Measurements from ENCODE around the gene PIWIL1.
A peak's percentile ranks its signal among the peaks of the same experiment; 100 is the strongest.

The PIWIL1 gene

DNA sequence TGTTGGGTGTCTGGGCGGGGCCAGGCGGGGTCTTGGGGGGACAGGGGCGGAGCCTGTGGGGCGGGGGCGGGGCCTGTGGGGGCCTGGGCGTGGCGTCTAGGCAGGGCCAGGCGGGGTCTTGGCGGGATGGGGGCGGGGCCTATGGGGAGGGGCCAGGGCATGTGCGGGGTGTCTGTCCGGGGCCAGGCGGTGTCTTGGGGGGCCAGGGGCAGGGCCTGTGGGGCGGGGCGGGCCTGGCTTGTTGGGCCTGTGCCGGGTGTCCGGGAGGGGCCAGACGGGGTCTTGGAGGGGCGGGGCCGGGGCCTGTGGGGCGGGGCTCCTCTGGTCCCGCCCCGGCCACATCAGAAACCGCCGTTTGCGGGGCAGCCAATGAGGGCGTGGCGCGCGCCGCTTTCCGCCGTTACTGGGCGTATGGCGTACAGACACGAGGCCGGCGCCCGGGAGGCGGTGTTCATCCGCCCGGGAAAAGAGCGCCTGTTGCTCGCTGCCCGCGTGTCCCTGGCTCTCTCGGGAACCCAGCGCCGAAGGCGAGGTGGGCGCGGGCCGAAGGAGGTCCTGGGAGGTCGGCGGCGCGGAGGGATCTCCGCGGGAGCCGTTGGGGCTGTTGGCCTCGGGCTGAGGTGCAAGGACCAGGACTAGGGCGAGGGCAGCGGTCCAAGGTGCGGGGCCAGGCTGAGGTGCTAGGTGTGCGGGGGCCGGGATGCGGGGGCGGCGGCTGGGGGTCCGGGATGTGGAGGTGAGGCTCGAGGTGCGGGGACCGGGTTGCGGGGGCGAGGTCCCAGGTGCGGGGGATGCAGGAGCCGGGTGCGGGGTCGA, at the start of gene PIWIL1:
PIWIL1 (plus strand) TSS at position 400 of the 816 bp plus-strand sequence. CDS start 4,705 bp downstream, outside the sequence.
- DNase-seq (ENCODE audit: low read depth in 2 of 2): no peak

GRCh38 chr12:130288206-130288605, 49.5 kb upstream of the PIWIL1 start:
- no peak for DNase-seq (ENCODE audit: low read depth in 2 of 2)

- DNase-seq (ENCODE audit: low read depth in 2 of 2): no peak
Observed at GRCh38 chr12:130288691-130289090, 49.0 kb upstream of the PIWIL1 start.

DNA sequence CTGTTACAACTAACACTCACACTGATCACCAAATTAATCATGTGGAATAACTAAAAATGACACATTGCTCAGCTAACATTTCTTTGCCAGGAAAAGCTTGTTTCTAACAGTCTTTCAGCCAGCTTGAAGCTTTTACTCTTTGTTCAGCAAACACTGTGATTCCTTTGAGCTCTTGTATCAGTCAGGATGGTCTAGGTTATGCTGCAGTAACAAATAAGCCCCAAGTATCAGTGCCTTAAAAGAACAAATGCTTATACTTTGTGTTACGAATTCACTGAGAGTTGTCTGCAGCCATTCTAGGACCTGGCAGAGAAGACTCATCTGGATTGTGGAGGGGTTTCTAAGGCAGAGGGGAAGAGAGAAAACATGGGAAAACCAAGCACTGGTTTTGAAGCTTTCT, 47.6 kb upstream of the PIWIL1 start:
- DNase-seq (ENCODE audit: low read depth in 2 of 2): no peak

GRCh38 chr12:130298322-130299021, 39.2 kb upstream of the PIWIL1 start:
- DNase-seq (ENCODE audit: low read depth in 2 of 2): no peak

DNA sequence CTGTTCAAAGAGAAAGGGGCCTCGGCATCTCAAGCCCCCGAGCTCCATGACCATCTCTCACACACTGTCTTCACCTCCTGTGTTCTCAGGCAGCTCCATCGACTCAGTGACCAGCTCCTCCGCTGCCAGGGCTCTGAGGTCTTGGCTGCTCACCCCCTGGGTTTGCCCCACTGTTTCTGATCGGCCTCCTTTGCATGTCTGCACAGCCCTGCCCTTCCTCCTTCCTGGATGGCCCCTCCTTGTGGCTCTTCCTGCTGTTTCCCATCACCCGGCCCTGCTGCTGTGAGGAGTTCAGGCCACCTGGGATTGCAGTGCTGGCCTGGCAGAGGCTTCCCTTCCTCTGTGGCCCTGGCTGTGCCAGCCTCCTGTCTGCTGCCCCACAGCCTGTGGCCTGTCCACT, 38.1 kb upstream of the PIWIL1 start:
- DNase-seq (ENCODE audit: low read depth in 2 of 2): no peak

DNA sequence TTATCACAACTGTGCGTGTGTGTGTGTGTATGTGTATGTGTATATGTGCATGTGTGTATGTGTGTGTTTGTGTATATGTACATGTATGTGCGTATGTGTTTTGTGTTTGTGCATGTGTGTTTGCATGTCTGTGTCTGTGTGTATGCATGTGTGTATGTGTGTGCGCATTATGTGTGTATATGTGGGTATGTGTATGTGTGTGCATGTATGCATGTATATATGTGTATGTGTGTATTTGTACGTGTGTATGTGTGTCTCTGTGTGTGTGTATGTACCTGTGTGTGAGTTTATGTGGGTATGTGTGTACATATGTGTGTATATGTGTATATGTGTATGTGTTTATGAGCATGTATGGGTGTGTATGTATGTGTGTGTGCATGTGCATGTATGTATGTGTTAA, 37.6 kb upstream of the PIWIL1 start:
- DNase-seq (ENCODE audit: low read depth in 2 of 2): no peak

GRCh38 chr12:130300737-130301535, 36.8 kb upstream of the PIWIL1 start:
- DNase-seq (ENCODE audit: low read depth in 2 of 2): no peak

DNA sequence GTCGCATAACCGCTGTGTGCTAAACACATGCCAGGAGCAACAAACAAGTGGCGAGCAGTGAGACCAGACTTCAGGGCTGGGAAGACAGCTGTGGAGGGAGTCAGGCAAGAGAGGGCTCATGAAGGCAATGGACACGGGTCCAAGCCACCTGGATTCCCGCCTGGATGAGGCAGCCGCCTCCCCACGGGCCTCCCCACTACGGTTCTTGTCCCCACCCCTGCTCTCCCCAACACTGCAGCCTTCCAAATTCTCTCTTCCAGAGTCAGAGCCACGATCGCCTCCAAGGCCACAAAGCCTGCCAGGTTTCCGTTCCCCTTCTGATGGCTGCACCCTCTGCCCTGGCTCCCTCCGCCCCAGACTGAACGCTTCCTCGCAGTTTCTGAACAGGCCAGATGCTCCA, 36.1 kb upstream of the PIWIL1 start:
- DNase-seq (ENCODE audit: low read depth in 2 of 2): no peak

DNA sequence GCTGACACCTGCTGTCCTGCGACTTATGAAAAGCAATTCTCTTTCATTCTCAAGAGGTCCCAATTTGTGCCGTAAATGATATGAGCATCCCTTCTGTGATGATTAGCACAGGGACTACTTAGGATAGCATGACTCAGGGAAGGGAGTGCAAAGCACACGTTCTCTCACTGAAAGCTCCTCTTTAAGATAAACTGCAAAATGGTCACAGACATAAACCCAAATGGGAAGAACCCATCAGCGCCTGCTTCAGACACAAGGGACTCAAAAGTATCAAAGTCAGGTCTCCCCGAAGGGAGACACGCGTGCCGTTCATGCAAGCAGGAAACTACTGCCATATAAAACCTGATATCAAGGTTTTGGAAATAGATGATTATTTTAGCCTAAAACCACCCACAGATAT, 33.9 kb upstream of the PIWIL1 start:
- DNase-seq (ENCODE audit: low read depth in 2 of 2): no peak

GRCh38 chr12:130307859-130308258, 29.8 kb upstream of the PIWIL1 start:
- DNase-seq (ENCODE audit: low read depth in 2 of 2): no peak

- no peak for DNase-seq (ENCODE audit: low read depth in 2 of 2)
Observed at GRCh38 chr12:130308393-130308792, 29.3 kb upstream of the PIWIL1 start.

DNA sequence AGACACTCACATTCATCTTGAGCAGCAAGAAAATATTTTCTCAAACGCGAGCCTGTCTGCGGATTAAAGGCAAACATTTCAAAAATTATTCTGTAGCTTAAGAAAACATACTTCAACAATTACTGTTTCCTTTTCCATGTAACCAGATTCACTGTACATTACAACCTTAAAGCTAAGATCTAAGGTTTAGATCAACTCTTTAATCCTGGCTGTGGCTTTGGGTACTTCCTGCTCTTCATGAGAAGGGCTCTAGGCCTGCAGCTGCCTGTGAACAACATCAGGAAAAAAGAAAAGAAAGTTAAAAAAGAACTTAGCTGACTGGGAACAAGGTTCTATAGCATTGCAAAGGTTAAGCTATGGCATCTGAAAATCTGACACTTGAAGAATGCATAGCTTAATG, 21.4 kb upstream of the PIWIL1 start:
- DNase-seq (ENCODE audit: low read depth in 2 of 2): no peak

DNA sequence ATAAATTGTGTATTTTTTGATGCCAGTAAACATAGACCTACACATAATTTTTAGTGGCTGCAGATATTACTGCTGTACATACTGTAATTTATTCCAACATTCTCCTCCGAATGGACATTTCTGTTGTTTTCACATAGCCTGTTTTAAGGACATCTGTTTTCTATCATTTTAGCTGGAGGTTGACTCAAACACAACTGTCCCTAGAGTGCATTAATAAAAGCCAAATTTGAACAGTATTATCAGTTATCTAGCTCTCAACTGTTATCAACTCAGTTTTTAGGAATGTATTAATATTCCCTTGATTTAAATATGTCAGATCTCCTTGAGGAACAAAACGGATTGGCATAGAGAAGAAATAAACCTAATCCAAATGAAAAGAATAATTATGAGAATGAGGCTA, 17.2 kb upstream of the PIWIL1 start:
- no peak for DNase-seq (ENCODE audit: low read depth in 2 of 2)

DNA sequence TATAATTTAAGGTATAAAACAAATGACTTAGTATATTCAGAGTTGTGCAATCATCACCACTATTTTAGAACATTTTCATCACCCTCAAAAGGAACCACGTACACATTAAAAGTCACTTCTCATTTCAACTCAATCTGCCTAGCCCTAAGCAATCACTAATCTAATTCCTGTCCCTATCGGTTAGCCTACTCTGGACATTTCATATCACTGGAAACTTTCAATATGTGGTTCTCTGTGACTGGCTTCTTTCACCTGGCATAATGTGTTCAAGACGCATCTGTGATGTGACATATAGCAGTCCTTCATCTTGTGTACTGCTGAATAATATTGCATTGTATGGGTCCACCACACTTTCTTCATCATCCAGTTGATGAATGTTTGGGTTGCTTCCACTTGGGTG, 15.4 kb upstream of the PIWIL1 start:
- no peak for DNase-seq (ENCODE audit: low read depth in 2 of 2)

GRCh38 chr12:130330685-130331084, 7.0 kb upstream of the PIWIL1 start:
- DNase-seq (ENCODE audit: low read depth in 2 of 2): no peak

DNA sequence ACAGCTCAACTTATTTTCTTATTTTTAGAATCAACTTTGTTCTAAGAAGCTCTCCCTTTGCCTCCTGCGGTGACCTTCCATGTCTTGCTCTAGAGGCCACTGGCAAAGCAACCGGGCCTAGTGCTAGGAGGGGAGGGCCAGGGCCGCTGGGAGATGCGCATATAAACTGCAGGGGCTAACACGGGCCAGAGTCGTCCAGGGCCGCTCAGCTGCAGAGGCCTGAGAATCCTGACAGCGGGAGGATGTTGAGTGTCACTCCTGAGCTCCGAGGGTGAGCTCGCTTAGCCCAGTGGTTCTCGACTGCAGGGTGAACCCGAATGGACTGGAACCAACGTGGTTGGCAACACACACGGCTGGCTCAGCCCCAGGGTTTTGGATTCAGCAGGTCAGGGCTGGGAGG, 6.5 kb upstream of the PIWIL1 start:
- no peak for DNase-seq (ENCODE audit: low read depth in 2 of 2)

- no peak for DNase-seq (ENCODE audit: low read depth in 2 of 2)
Observed at GRCh38 chr12:130333341-130333740, 4.3 kb upstream of the PIWIL1 start.

DNA sequence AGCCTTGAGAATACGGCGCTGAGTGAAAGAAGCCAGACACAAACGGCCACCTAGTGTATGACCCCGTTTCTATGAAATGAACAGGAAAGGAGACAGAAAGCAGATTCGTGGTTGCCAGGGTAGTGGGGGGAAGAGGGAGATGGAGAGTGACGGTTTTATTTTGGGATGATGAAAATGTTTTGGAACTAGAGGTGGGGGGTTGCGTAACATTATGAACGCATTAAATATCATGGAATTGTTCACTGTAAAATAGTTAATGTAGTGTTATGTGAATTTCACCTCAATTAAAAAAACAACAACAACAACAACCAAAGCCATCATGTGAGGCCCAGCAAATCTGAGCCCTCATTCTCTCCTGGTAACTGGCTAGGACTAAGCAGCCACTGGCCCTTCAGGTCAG, 3.3 kb upstream of the PIWIL1 start:
- no peak for DNase-seq (ENCODE audit: low read depth in 2 of 2)

DNA sequence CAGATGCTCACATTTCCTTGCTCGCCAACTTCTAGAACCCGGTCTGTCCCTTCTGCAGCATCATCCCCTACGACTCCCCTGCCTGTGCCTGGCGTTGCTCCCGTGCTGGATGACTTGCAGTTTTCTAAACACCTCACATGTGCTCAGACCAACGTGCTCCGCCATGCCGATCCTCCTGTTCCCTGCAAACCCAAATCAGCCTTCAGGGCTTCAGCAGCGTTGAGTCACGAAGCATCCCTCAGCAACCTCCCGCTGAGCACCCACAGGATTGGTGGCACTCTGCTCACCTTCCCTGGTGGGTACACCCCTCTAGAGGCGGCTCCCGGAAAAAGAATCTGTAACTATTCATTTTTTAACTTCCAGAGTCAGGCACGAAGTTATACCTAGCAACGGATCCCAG, 2.8 kb upstream of the PIWIL1 start:
- no peak for DNase-seq (ENCODE audit: low read depth in 2 of 2)

DNA sequence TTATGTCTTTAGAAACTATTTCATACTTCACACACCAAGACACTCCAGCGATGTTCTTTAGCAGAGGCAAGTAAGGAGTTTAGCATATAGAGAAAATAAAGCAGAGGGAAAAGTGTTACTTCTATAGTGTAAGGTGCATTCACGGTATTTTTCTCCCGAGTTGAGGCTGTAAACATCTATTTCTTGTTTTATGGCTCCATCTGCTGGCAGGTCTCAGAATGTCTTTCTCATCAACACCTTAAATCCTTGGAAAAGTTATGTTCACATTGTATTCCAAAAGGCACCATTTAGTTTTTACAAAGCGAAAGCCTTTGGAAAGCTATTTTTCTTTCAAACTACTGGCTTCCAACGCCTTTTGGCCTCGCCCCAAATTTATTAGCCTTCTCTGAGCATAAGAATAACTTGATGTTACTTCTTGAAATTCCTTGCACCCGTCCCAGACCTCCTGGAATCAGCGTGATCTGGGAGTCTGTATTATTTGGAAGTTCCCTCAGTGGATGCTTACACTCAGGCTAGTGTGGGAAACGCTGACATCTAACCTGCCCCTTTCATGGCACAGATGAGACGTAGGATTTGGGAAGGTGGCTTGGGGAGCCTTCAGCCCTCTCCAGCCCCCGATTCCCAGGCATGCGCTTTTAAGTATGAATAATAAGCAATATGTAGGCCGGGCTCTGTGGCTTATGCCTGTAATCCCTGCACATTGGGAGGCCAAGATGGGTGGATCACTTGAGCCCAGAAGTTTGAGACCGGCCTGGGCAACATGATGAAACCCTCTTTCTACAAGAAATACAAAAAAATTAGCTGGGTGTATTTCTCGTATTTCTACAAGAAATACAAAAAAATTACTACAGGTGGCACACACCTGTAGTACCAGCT, 1.9 kb upstream of the PIWIL1 start:
- DNase-seq (ENCODE audit: low read depth in 2 of 2): peak in 1 of 2 donors; percentile 35

Data from activated CD4-positive, alpha-beta T cell treated with anti-CD3 and anti-CD28 coated beads for 24 hours (primary cell).